CD4-positive, alpha-beta T cell (primary cell): ENCODE results near the gene CARS1. TPM values are rescaled to one million over a fixed set of nuclear protein-coding genes. Genes with fewer than 3 reads are reported as not detected.

Experiments
- ATAC-seq: fragments of 200-7000 bp; cut with Tn5 transposase; one replicate; pipeline ENCODE4 v1.10.0; 2022; ENCODE audit warnings: mild to moderate bottlenecking; ENCODE audit not compliant: poor library complexity
- CTCF ChIA-PET: fragments of 350-600 bp; sonication (Branson Sonifier 250); formaldehyde crosslinking; loops from one replicate; lab custom pipeline; 2021; ENCODE audit warnings: antibody characterized with exemption, inconsistent platforms; lab: Charles Lee
- POLR2A ChIA-PET: fragments of 350-600 bp; sonication (Branson Sonifier 250); formaldehyde crosslinking; loops from one replicate; lab custom pipeline; 2021; ENCODE audit warnings: antibody characterized with exemption, inconsistent platforms; lab: Charles Lee
- DNase-seq, 14 experiments: peaks; one replicate each; pipeline ENCODE4 v3.0.0-alpha.2; 2013 to 2020; ENCODE audit warnings: mixed read lengths in 2 of 14
- H3K27ac ChIP-seq, 2 donors: one replicate each; pipeline versions ENCODE4 v1.5.1 to v1.7.0; 2013; ENCODE audit warnings: low read length in 2 of 2, low read depth in 1 of 2, mild to moderate bottlenecking in 1 of 2
- H3K27me3 ChIP-seq, 2 experiments: 1 replicate in 1 of 2; 2 replicates in 1 of 2; pipeline versions ENCODE4 v1.6.1 to v1.7.0; 2013; ENCODE audit warnings: low read length in 2 of 2, control low read depth in 1 of 2, mild to moderate bottlenecking in 1 of 2, moderate library complexity in 1 of 2; ENCODE audit not compliant: insufficient read depth in 2 of 2, control insufficient read depth in 1 of 2
- H3K36me3 ChIP-seq: one replicate; pipeline ENCODE4 v1.6.1; 2013; ENCODE audit warnings: low read length, control low read depth; ENCODE audit not compliant: insufficient read depth
- H3K4me1 ChIP-seq: one replicate; pipeline ENCODE4 v1.6.1; 2013; ENCODE audit warnings: low read length, control low read depth; ENCODE audit not compliant: insufficient read depth
- H3K4me3 ChIP-seq: one replicate; pipeline ENCODE4 v1.5.1; 2013; ENCODE audit warnings: mild to moderate bottlenecking, low read length, moderate library complexity
- H3K9me3 ChIP-seq, 2 experiments: 1 replicate in 1 of 2; 2 replicates in 1 of 2; pipeline versions ENCODE4 v1.6.1 to v1.7.0; 2013; ENCODE audit warnings: low read length in 2 of 2, mild to moderate bottlenecking in 2 of 2, control low read depth in 1 of 2, moderate library complexity in 1 of 2; ENCODE audit not compliant: control insufficient read depth in 1 of 2, insufficient read depth in 1 of 2
- H3K27ac Mint-ChIP-seq: one replicate; pipeline ENCODE4 v1.8.0; 2020; ENCODE audit warnings: mixed read lengths
- H3K27me3 Mint-ChIP-seq: one replicate; pipeline ENCODE4 v1.8.0; 2021; ENCODE audit warnings: mixed read lengths
- H3K36me3 Mint-ChIP-seq: one replicate; pipeline ENCODE4 v1.8.0; 2021; ENCODE audit warnings: low read depth, mixed read lengths
- H3K4me1 Mint-ChIP-seq: one replicate; pipeline ENCODE4 v1.8.0; 2021; ENCODE audit warnings: low read depth, mixed read lengths
- H3K4me3 Mint-ChIP-seq: one replicate; pipeline ENCODE4 v1.8.0; 2020; ENCODE audit warnings: mild to moderate bottlenecking, mixed read lengths
- H3K9me3 Mint-ChIP-seq: one replicate; pipeline ENCODE4 v1.8.0; 2020; ENCODE audit warnings: mixed read lengths
- CTCF ChIP-seq: fragments of 200-600 bp; IDR thresholded peaks from one replicate; pipeline ENCODE4 v1.8.0; 2022; ENCODE audit warnings: antibody characterized with exemption, mild to moderate bottlenecking
- intact Hi-C, 2 experiments: fragments of 100-400 bp; cut with DNase I in 1 of 2; cut with micrococcal nuclease in 1 of 2; formaldehyde crosslinking; loops; one replicate each; pipeline versions ENCODE4 v1.15.1 to v1.9.0; 2023 to 2025; cut with DNase I, micrococcal nuclease
- total RNA-seq, 174 experiments: library from RNA in 2 of 174; stranded (reverse) in 2 of 174; gene quantifications; one replicate each; pipeline ENCODE4 v1.2.3 and lab custom pipeline; 2021 to 2026

Gene CARS1
- total RNA-seq, 2 experiments from 2014 or later, result 24.1 to 25.2 TPM

- Histone ChIP-seq H3K27me3 (no peaks in the 10 kb centered on the region), H3K27ac (peak overlapping the region; percentile 31 to 75), H3K4me3 (peak overlapping the region; percentile 95), H3K4me1 (peaks cover 49% of the 10 kb centered on the region), H3K9me3 (no peaks in the 10 kb centered on the region), H3K36me3 (peaks cover 23% of the 10 kb centered on the region)
- Mint-ChIP-seq H3K36me3 (peaks cover 42% of the 10 kb centered on the region), H3K9me3 (no peaks in the 10 kb centered on the region), H3K4me3 (peak overlapping the region; percentile 99), H3K27ac (peak overlapping the region; percentile 89), H3K27me3 (no peaks in the 10 kb centered on the region), H3K4me1 (peaks cover 62% of the 10 kb centered on the region)
- ATAC-seq (peak; percentile 37), DNase-seq (peak; percentile 26 to 72 (median 49))
- ChIA-PET POLR2A (interaction anchor here (0.9 to 4.8 kb wide), 12 partner anchors 10 to 587 kb away, joined by 3 to 206 read pairs (median 4); partner anchors contain the start of genes CARS1 and TSSC4), CTCF (interaction anchor here (1.0 to 3.1 kb wide), 5 partner anchors 13 to 69 kb away, joined by 3 to 17 read pairs (median 4); partner anchors contain the start of gene CARS1)
- TF ChIP-seq CTCF, result no peak
- intact Hi-C loops, result loop anchor here (1.0 to 5.0 kb wide), 4 partner anchors 12 to 69 kb away; partner anchors contain the start of gene CARS1 (in 1 of the 2)
These were observed 69.1 kb downstream of the CARS1 start for GRCh38 chr11:2987881-2988861.

GRCh38 chr11:2983908-2984307 is 73.3 kb downstream of the CARS1 start:
- Mint-ChIP-seq H3K27me3 (no peaks in the 10 kb centered on the region), H3K4me3 (peak overlapping the region; percentile 38), H3K4me1 (peaks cover 59% of the 10 kb centered on the region), H3K9me3 (no peaks in the 10 kb centered on the region), H3K36me3 (peaks cover 45% of the 10 kb centered on the region), H3K27ac (peak overlapping the region; percentile 82)
- Histone ChIP-seq H3K36me3 (peaks cover 44% of the 10 kb centered on the region), H3K27me3 (no peaks in the 10 kb centered on the region), H3K9me3 (no peaks in the 10 kb centered on the region), H3K4me3 (no peak overlapping the region), H3K4me1 (peaks cover 70% of the 10 kb centered on the region), H3K27ac (peak overlapping the region in 1 of 2 donors; percentile 19)
- DNase-seq (no peak), ATAC-seq (no peak)
- POLR2A ChIA-PET, result interaction anchor here (2.7 kb wide), 1 partner anchor 8 kb away, joined by 9 read pairs; the partner anchor contains the start of gene NAP1L4
- TF ChIP-seq CTCF, result no peak
- intact Hi-C loops, result no loop called here
- CTCF ChIA-PET, result interaction anchor here (0.7 to 1.2 kb wide), 2 partner anchors 9 to 37 kb away, joined by 3 read pairs; no protein-coding TSS in a partner anchor

GRCh38 chr11:2982214-2982613 is 75.0 kb downstream of the CARS1 start:
- H3K4me3 Mint-ChIP-seq, result peak overlapping the region; percentile 7
- H3K27ac Mint-ChIP-seq, result peak overlapping the region; percentile 82
- DNase-seq, result no peak
- Histone ChIP-seq H3K9me3 (no peaks in the 10 kb centered on the region), H3K27ac (no peak overlapping the region), H3K36me3 (peaks cover 61% of the 10 kb centered on the region), H3K27me3 (no peaks in the 10 kb centered on the region), H3K4me1 (peaks cover 59% of the 10 kb centered on the region), H3K4me3 (no peak overlapping the region)
- TF ChIP-seq CTCF, result no peak
- no peaks in the 10 kb centered on the region for H3K27me3 Mint-ChIP-seq
- H3K4me1 Mint-ChIP-seq, result peaks cover 57% of the 10 kb centered on the region
- intact Hi-C loops, result no loop called here
- H3K9me3 Mint-ChIP-seq, result no peaks in the 10 kb centered on the region
- ChIA-PET POLR2A (interaction anchor here (0.9 to 2.9 kb wide), 3 partner anchors 10 to 32 kb away, joined by 3 to 15 read pairs (median 9); partner anchors contain the start of gene NAP1L4), CTCF (interaction anchor here (1.9 kb wide), 1 partner anchor 33 kb away, joined by 6 read pairs; no protein-coding TSS in a partner anchor)
- ATAC-seq, result no peak
- H3K36me3 Mint-ChIP-seq, result peaks cover 53% of the 10 kb centered on the region
